HUES48 (cell line): Measurements from ENCODE around the gene ZNF337.
"Not testable (repeated sequence)": the region's sequence is repeated elsewhere in the genome, so short reads cannot be mapped to it uniquely, and the experiment has no call there.

Source experiments
- H3K27ac ChIP-seq: one replicate; pipeline ENCODE4 v1.7.0; 2013; ENCODE audit warnings: low read depth, low read length, inconsistent platforms
- H3K27me3 ChIP-seq: 2 replicates; pipeline ENCODE4 v1.6.1; 2013; ENCODE audit warnings: mild to moderate bottlenecking, low read length; ENCODE audit not compliant: control insufficient read depth, insufficient read depth
- H3K36me3 ChIP-seq: 2 replicates; pipeline ENCODE4 v1.6.1; 2013; ENCODE audit warnings: low read length; ENCODE audit not compliant: control insufficient read depth, insufficient read depth
- H3K4me1 ChIP-seq: 2 replicates; pipeline ENCODE4 v1.6.1; 2013; ENCODE audit warnings: mild to moderate bottlenecking, low read length; ENCODE audit not compliant: control insufficient read depth, insufficient read depth
- H3K4me3 ChIP-seq: 2 replicates; pipeline ENCODE4 v1.5.1; 2013; ENCODE audit warnings: mild to moderate bottlenecking, low read depth, low read length
- H3K9ac ChIP-seq: 2 replicates; pipeline ENCODE4 v1.6.1; 2013; ENCODE audit warnings: mild to moderate bottlenecking, low read depth, low read length, moderate library complexity
- H3K9me3 ChIP-seq: 2 replicates; pipeline ENCODE4 v1.6.1; 2013; ENCODE audit warnings: low read length; ENCODE audit not compliant: control insufficient read depth, insufficient read depth

ZNF337 gene

DNA sequence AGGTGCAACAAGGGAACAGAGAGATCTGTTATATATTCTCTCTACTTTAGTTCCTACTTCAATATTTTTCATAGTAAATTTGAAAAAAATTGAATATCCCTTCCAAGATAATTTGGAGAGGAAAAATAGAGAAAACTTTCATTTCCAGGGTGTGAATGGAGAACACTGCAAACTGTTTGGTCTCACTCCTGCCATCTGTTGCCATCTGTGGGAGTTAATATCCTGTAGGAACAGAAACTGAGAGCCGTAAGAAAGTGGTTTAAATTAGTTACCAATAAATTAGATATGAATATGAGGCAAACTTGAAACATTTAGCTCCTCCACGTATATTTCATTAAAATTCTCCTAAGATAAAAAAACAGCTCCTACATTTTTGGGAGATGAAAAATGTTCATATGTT is 4.2 kb downstream of the ZNF337 start:
- no peaks in the 10 kb centered on the region for H3K4me1 ChIP-seq
- no peaks in the 10 kb centered on the region for H3K27me3 ChIP-seq
- H3K4me3 ChIP-seq: no peak overlapping the region
- peaks cover 14% of the 10 kb centered on the region for H3K36me3 ChIP-seq
- no peak overlapping the region for H3K27ac ChIP-seq
- H3K9ac ChIP-seq: no peak overlapping the region
- H3K9me3 ChIP-seq: no peaks in the 10 kb centered on the region

- Histone ChIP-seq H3K9me3 (no peaks in the 10 kb centered on the region), H3K4me1 (no peaks in the 10 kb centered on the region), H3K9ac (no peak overlapping the region), H3K36me3 (peaks cover 15% of the 10 kb centered on the region), H3K27me3 (no peaks in the 10 kb centered on the region), H3K4me3 (no peak overlapping the region), H3K27ac (no peak overlapping the region)
These were observed 6.2 kb downstream of the ZNF337 start for GRCh38 chr20:25690427-25690826.

DNA sequence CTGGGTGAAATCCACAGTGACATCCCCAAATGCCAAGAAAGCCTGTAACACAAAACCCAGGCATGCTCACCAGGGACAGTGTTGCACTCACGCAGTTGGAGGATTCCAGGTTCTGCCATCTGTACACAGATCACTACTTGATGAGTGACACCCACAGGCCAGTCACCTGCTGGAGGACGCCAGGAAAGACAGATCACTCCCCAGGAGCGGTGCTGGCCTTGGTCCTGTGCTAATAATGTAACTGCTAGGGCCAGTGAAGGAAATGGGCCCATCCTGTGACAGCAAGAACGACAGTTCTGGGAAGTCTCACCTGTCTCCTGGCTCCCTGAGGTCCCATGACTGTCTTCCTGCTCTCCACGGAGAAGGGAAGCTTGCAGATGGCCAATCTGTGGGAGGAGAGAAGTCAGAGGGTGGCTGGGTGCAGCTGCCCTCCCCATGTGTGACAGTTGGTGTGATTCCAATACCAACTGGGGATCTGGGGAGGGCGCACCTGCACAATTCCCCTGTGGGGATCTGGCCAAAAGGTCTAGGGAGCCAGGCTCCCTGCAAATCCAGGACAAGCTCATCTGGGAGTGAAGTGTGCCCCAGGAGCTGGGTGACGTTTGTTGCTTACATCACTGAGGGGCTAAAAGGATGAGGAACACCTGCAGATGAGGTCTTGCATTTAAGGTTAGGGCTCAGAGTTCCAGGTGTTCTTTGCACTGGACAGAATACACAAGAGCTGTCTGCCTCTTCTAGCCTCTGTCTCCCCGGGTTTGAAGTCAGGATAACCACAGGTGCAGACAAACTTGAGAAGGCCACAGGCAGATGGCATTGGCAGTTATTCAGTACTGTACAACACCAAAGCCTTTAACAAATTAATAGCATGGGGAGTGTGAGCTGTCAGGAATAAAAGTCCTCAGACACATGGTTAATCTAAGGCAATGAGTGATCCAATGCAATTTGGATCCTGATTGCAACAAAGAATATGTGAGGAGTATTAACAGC is 10.3 kb downstream of the ZNF337 start:
- Histone ChIP-seq H3K36me3 (peaks cover 20% of the 10 kb centered on the region), H3K4me3 (no peak overlapping the region), H3K9ac (no peak overlapping the region), H3K4me1 (no peaks in the 10 kb centered on the region), H3K9me3 (no peaks in the 10 kb centered on the region), H3K27ac (no peak overlapping the region), H3K27me3 (no peaks in the 10 kb centered on the region)

DNA sequence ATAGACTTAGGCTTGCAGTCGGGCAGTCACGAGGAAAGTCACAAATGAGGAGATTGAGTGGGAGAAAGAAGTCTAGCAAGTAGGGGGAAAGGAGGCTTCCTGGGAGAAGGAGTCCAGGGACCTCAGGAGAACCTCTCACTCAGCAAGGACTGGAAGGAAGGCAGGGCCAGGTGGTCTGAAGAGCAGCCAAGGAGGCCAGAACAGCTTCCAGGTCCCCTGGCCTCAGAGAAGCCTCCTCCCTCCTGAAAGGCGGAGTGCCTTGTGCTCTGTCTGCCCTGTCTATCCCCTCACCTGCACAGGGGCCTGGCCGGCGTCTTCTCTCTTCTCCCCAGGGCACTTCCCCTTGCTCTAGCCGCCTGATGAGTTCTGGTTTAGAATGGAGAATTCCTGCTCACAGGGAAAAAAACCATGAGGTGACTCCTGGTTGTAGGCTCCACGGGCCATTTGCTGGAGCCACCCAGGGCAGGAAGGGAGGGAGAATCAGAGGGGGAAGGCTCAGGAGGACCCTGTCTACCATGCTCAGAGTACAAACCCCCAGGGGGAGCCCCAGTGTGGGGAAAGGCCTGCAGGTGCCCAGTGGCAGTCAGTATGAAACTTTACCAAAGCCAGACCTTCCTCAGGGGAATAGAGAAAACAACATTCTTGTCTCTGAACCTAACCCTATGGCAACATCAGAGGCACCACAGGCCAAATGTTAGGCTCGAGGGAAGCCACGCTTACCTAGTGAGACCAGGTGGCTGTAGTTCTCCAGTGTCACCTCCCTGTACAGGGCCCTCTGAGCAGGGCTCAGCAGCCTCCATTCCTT is 11.2 kb downstream of the ZNF337 start:
- Histone ChIP-seq H3K36me3 (peaks cover 18% of the 10 kb centered on the region), H3K4me1 (0 out of 2 replicates have a peak, but pooled peaks cover 6% of the 10 kb centered on the region), H3K9me3 (no peaks in the 10 kb centered on the region), H3K27me3 (no peaks in the 10 kb centered on the region), H3K4me3 (no peak overlapping the region), H3K27ac (no peak overlapping the region), H3K9ac (no peak overlapping the region)

GRCh38 chr20:25683826-25684225 is 12.8 kb downstream of the ZNF337 start:
- not testable (repeated sequence) for H3K27ac ChIP-seq, H3K9me3 ChIP-seq, H3K4me3 ChIP-seq, H3K9ac ChIP-seq, H3K27me3 ChIP-seq, H3K4me1 ChIP-seq
- peaks cover 18% of the 10 kb centered on the region for H3K36me3 ChIP-seq

DNA sequence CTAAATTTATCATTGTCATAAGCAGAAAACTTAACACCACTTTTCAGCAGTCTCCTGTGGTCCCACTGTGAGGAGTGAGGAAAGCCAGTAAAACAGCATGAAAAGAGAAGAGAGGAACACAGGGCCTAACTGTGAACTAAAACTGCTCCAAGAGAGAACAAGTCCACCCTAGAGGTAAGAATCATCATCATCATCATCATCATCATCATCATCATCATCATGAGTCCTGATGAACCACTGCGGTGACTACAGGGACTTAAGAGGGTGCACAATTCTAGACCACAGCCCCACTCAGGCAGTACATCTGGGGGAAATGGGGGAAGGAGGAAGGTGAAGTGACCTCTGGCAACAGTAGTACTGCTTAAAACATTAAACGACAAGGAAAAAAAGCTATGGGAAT is 13.6 kb downstream of the ZNF337 start:
- Histone ChIP-seq H3K27ac (no peak overlapping the region), H3K4me1 (0 out of 2 replicates have a peak, but pooled peaks cover 7% of the 10 kb centered on the region), H3K36me3 (peaks cover 18% of the 10 kb centered on the region), H3K4me3 (no peak overlapping the region), H3K27me3 (no peaks in the 10 kb centered on the region), H3K9me3 (no peaks in the 10 kb centered on the region), H3K9ac (no peak overlapping the region)

GRCh38 chr20:25676164-25676809 is 20.4 kb downstream of the ZNF337 start:
- H3K27me3 ChIP-seq: no peaks in the 10 kb centered on the region
- H3K4me3 ChIP-seq: no peak overlapping the region
- H3K4me1 ChIP-seq: 0 out of 2 replicates have a peak, but pooled peaks cover 7% of the 10 kb centered on the region
- H3K27ac ChIP-seq: no peak overlapping the region
- H3K9ac ChIP-seq: no peak overlapping the region
- H3K36me3 ChIP-seq: peaks cover 45% of the 10 kb centered on the region
- no peaks in the 10 kb centered on the region for H3K9me3 ChIP-seq

DNA sequence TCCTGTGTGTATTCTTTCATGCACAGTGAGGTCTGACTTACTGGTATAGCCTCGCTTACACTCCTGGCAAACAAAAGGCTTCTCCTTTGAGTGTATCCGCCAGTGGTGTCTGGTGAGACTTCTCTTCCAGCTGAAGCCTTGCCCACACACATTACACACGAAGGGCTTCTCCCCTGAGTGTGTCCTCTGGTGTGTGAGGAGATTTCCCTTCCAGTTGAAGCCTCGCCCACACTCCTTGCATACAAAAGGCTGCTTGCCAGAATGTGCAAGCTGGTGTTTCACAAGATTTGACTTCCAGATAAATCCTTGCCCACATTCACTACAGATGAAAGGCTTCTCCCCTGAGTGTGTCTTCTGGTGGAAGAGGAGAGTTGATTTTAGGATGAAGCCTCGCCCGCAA is 21.5 kb downstream of the ZNF337 start:
- Histone ChIP-seq H3K9ac (no peak overlapping the region), H3K4me1 (no peaks in the 10 kb centered on the region), H3K4me3 (no peak overlapping the region), H3K36me3 (peaks cover 45% of the 10 kb centered on the region), H3K9me3 (no peaks in the 10 kb centered on the region), H3K27ac (no peak overlapping the region), H3K27me3 (no peaks in the 10 kb centered on the region)

DNA sequence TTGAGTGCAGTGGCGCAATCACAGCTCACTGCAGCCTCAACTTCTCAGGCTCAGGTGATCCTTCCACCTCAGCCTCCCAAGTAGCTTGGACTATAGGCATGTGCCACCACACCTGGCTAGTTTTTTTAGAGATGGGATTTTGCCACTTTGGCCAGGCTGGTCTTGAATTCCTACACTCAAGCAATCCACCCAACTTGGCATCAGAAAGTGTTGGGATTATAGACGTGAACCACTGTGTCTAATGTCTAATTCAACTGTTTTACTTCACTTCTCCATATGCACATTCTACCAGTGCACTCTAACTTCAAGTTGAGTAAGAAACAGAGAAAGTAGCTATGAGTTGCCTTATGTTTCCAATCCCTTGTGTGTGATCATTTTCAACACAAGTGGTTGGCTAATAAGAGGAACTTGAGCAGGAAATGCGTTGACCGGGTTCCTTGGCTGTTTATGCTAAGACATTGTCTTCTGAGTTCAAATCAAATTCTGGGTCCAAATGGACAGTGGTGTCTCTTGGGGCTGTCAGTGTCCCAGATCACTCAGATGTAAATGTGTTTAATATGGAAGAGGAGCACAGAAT is 23.9 kb downstream of the ZNF337 start:
- Histone ChIP-seq H3K4me3 (no peak overlapping the region), H3K4me1 (no peaks in the 10 kb centered on the region), H3K27me3 (no peaks in the 10 kb centered on the region), H3K36me3 (peaks cover 45% of the 10 kb centered on the region), H3K27ac (no peak overlapping the region), H3K9ac (no peak overlapping the region), H3K9me3 (no peaks in the 10 kb centered on the region)

DNA sequence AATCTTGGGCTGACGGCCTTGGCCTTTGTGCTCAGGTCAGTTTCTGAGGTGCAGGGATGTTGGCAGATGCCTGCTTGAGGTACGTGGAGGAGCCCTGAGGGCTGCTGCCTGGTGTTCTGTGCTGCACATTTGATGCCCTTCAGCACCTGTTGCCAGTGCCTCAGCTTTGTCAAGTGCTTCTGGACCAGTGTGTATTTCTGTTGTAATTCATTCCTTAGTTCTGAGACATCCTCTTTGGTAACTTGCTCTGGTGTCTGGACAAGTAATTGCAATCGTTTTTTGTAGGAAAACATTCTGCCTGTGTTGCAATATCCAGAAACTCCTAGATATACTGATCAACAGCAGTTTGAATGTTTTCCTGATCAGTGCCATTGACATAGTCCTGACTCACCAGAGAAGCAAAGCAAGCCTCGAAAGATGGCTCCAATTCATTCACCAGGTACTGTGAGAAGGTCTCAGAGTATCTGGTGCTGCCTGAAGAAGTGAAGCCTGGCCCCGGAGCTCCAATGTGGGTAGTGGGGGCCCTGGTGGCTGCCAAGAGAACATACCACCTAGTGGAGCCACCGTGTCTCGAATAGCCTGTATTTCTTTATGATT is 26.7 kb downstream of the ZNF337 start:
- peaks cover 20% of the 10 kb centered on the region for H3K36me3 ChIP-seq
- no peak overlapping the region for H3K27ac ChIP-seq
- no peaks in the 10 kb centered on the region for H3K27me3 ChIP-seq
- H3K9me3 ChIP-seq: no peaks in the 10 kb centered on the region
- H3K9ac ChIP-seq: no peak overlapping the region
- no peak overlapping the region for H3K4me3 ChIP-seq
- no peaks in the 10 kb centered on the region for H3K4me1 ChIP-seq
